Panc1 (cell line): ENCODE results near the gene APLP1. TPM values are rescaled to one million over a fixed set of nuclear protein-coding genes. Genes with fewer than 3 reads are reported as not detected.

Experiments
- ATAC-seq: fragments of 200-7000 bp; cut with Tn5 transposase; 2 replicates; pipeline ENCODE4 v1.9.1; 2020; ENCODE audit warnings: mild to moderate bottlenecking, moderate library complexity
- Bru-seq: library from RNA; stranded (reverse); fragments of 400-500 nt; gene quantifications from one replicate; lab custom pipeline; 2021; lab: Mats Ljungman, UMichigan
- BruChase-seq, 2 experiments: library from RNA; stranded (reverse); fragments of 400-500 nt; gene quantifications; one replicate each; lab custom pipeline; 2021; lab: Mats Ljungman, UMichigan
- BruUV-seq: library from RNA; stranded (reverse); fragments of 400-500 nt; replicated peaks from 2 replicates; lab custom pipeline; 2021; lab: Mats Ljungman, UMichigan
- CTCF ChIA-PET: fragments of 300-600 bp; sonication (Branson Sonifier 250); formaldehyde crosslinking; loops from one replicate; lab custom pipeline; 2022; ENCODE audit warnings: antibody characterized with exemption; lab: Charles Lee
- POLR2A ChIA-PET: fragments of 300-600 bp; sonication (Branson Sonifier 250); formaldehyde crosslinking; loops from one replicate; lab custom pipeline; 2022; ENCODE audit warnings: antibody characterized with exemption; lab: Charles Lee
- DNase-seq: peaks from one replicate; pipeline ENCODE4 v3.0.0-alpha.2; 2010; ENCODE audit warnings: low read depth, low spot score
- H3K27ac ChIP-seq: 2 replicates; pipeline ENCODE4 v1.5.1; 2011; ENCODE audit warnings: mild to moderate bottlenecking, low read length, inconsistent platforms
- H3K27me3 ChIP-seq: fragments of 200-500 bp; sonication (Bioruptor generic); 2 replicates; pipeline ENCODE4 v1.6.0; 2014; ENCODE audit warnings: low read length, inconsistent platforms; ENCODE audit not compliant: control insufficient read depth, insufficient read depth
- H3K36me3 ChIP-seq: fragments of 200-500 bp; sonication (Bioruptor generic); 2 replicates; pipeline ENCODE4 v1.5.1; 2014; ENCODE audit warnings: inconsistent platforms, mild to moderate bottlenecking, low read length, moderate library complexity; ENCODE audit not compliant: control insufficient read depth, insufficient read depth
- H3K4me1 ChIP-seq: 2 replicates; pipeline ENCODE4 v1.5.1; 2011; ENCODE audit warnings: inconsistent platforms, mild to moderate bottlenecking, low read length, moderate library complexity; ENCODE audit not compliant: control insufficient read depth, insufficient read depth
- H3K4me3 ChIP-seq, 2 experiments: 2 replicates each; pipeline ENCODE4 v1.5.1; 2011 to 2012; ENCODE audit warnings: low read depth in 2 of 2, low read length in 2 of 2, mild to moderate bottlenecking in 2 of 2, inconsistent platforms in 1 of 2, moderate library complexity in 1 of 2
- H3K9me3 ChIP-seq: fragments of 200-500 bp; sonication (Bioruptor generic); 2 replicates; pipeline ENCODE4 v1.5.1; 2014; ENCODE audit warnings: low read depth, mild to moderate bottlenecking, inconsistent platforms, low read length, moderate library complexity; ENCODE audit not compliant: control insufficient read depth, insufficient read depth
- CTCF ChIP-seq: fragments of 450-650 bp; IDR thresholded peaks from 2 replicates; pipeline ENCODE4 v1.5.1; 2017; ENCODE audit warnings: mild to moderate bottlenecking
- POLR2AphosphoS5 ChIP-seq: IDR thresholded peaks from 2 replicates; pipeline ENCODE4 v1.6.1; 2012; ENCODE audit warnings: mild to moderate bottlenecking, low read depth, low read length, moderate library complexity
- SIN3A ChIP-seq: IDR thresholded peaks from 2 replicates; pipeline ENCODE4 v1.6.1; 2012; ENCODE audit warnings: low read depth, mild to moderate bottlenecking, low read length, moderate library complexity, borderline replicate concordance; ENCODE audit not compliant: insufficient read depth
- TCF7L2 ChIP-seq: IDR thresholded peaks from 2 replicates; pipeline ENCODE4 v1.6.1; 2011; ENCODE audit warnings: mild to moderate bottlenecking, low read depth, low read length, inconsistent platforms
- in situ Hi-C: cut with HindIII; loops from 2 replicates; pipeline ENCODE4 v1.10.0; 2016; ENCODE audit warnings: low sequenced_read_pairs, low pct_unique_long_range_greater_than_20kb
- intact Hi-C: fragments of 100-400 bp; cut with micrococcal nuclease; formaldehyde crosslinking; loops from one replicate; pipeline ENCODE4 v1.10.0; 2022; ENCODE audit not compliant: unreplicated experiment
- long read RNA-seq: library from polyadenylated mRNA; unstranded; transcript quantifications from one replicate; pipeline ENCODE4 v2.0.0, GENCODE V29; 2021; ENCODE audit not compliant: unreplicated experiment
- polyA plus RNA-seq: library from polyadenylated mRNA; unstranded; fragments of >200 nt; gene quantifications from one replicate; pipeline ENCODE4 v1.2.1, GENCODE V29; 2012; ENCODE audit warnings: missing spikeins; ENCODE audit not compliant: insufficient read length
- total RNA-seq: library from RNA; stranded (reverse); gene quantifications from one replicate; pipeline ENCODE4 v1.2.1, GENCODE V29; 2021; ENCODE audit not compliant: unreplicated experiment
- TF ChIP-seq, protein P1 (sequence below), 2 experiments: IDR thresholded peaks; 2 replicates each; pipeline ENCODE4 v1.6.1; 2011 to 2012; ENCODE audit warnings: low read depth in 2 of 2, control low read depth in 1 of 2, low read length in 1 of 2, mild to moderate bottlenecking in 1 of 2, moderate library complexity in 1 of 2; ENCODE audit not compliant: insufficient read depth in 1 of 2

APLP1 gene
- total RNA-seq (74.6 TPM), Bru-seq, nascent RNA (percentile 47 among the genes with signal in this experiment), BruChase-seq, experiment 1, labeled RNA remaining after a 2-hour chase (percentile 53 among the genes with signal in this experiment), BruChase-seq, experiment 2, labeled RNA remaining after a 6-hour chase (percentile 62 among the genes with signal in this experiment)
- 122 TPM for polyA plus RNA-seq
- long read RNA-seq, transcript APLP1-201 (17 exons, 2,495 nt) = major isoform, 26 of 163 reads
- long read RNA-seq, partial matches to known transcripts = 17 of 163 reads
- long read RNA-seq, other reads (novel, unspliced or antisense) = 120 of 163 reads

DNA sequence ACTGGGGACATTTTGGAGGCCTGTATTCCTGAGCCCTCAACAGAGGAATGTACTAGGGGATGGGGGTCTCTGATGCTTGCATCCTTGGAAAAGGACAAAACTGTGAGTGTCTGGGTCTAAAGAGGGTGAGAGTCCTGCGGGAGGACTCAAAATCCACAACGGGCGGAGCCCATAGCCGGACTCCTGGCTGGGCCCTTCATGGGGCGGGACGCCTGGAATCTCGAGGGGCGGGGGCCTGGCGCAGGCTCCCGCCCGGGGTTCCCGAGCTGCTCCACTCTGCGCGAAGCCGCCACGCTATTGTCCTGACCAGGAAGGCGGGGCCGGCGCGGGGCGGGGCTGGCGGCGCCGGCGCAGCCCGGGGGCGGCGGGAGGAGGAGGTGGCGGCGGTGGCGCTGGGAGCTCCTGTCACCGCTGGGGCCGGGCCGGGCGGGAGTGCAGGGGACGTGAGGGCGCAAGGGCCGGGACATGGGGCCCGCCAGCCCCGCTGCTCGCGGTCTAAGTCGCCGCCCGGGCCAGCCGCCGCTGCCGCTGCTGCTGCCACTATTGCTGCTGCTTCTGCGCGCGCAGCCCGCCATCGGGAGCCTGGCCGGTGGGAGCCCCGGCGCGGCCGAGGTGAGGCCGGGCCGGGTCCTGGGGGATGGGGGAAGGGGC lies at the start of gene APLP1:
TSS of gene APLP1 (plus strand) at position 403 of the 651 bp plus-strand sequence. CDS start at position 466, 63 bp downstream.
- intact Hi-C loops (no loop called here), in situ Hi-C loops (no loop called here)
- TF ChIP-seq, protein P1, sequence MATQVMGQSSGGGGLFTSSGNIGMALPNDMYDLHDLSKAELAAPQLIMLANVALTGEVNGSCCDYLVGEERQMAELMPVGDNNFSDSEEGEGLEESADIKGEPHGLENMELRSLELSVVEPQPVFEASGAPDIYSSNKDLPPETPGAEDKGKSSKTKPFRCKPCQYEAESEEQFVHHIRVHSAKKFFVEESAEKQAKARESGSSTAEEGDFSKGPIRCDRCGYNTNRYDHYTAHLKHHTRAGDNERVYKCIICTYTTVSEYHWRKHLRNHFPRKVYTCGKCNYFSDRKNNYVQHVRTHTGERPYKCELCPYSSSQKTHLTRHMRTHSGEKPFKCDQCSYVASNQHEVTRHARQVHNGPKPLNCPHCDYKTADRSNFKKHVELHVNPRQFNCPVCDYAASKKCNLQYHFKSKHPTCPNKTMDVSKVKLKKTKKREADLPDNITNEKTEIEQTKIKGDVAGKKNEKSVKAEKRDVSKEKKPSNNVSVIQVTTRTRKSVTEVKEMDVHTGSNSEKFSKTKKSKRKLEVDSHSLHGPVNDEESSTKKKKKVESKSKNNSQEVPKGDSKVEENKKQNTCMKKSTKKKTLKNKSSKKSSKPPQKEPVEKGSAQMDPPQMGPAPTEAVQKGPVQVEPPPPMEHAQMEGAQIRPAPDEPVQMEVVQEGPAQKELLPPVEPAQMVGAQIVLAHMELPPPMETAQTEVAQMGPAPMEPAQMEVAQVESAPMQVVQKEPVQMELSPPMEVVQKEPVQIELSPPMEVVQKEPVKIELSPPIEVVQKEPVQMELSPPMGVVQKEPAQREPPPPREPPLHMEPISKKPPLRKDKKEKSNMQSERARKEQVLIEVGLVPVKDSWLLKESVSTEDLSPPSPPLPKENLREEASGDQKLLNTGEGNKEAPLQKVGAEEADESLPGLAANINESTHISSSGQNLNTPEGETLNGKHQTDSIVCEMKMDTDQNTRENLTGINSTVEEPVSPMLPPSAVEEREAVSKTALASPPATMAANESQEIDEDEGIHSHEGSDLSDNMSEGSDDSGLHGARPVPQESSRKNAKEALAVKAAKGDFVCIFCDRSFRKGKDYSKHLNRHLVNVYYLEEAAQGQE (IDR thresholded peaks at IDR 0.05; ENCODE audit: insufficient read depth in 1 of 2, low read depth in 2 of 2, low read length in 1 of 2) = no peak
- no peak for TF ChIP-seq POLR2AphosphoS5
- no peak for TF ChIP-seq CTCF
- no peak for TF ChIP-seq TCF7L2
- TF ChIP-seq SIN3A = peak; percentile 57; the same call in 1 of the 2 replicates
- H3K9me3 ChIP-seq = no peaks in the 10 kb centered on the region
- H3K4me1 ChIP-seq = peaks cover 9% of the 10 kb centered on the region
- no TSS peak for BruUV-seq
- peak; percentile 80 for ATAC-seq
- CTCF ChIA-PET = interaction anchor here (0.6 kb wide), 1 partner anchor 49 kb away, joined by 4 read pairs; no protein-coding TSS in a partner anchor
- H3K36me3 ChIP-seq = no peaks in the 10 kb centered on the region
- peak within 1 kb of the TSS; percentile 53 to 89 for H3K4me3 ChIP-seq
- no peaks in the 10 kb centered on the region for H3K27me3 ChIP-seq
- POLR2A ChIA-PET = interaction anchor here (0.6 to 0.7 kb wide), 2 partner anchors 12 to 207 kb away, joined by 3 to 9 read pairs; partner anchors contain the start of gene KIRREL2
- no peak for DNase-seq
- peak within 1 kb of the TSS; percentile 68 for H3K27ac ChIP-seq

GRCh38 chr19:35822579-35822978 lies 45.8 kb upstream of the APLP1 start:
- ChIA-PET POLR2A (interaction anchor here (0.7 kb wide), 1 partner anchor 77 kb away, joined by 3 read pairs; the partner anchor contains the start of genes PSENEN and U2AF1L4), CTCF (interaction anchor here (0.6 kb wide), 1 partner anchor 14 kb away, joined by 8 read pairs; no protein-coding TSS in a partner anchor)
- no peak overlapping the region for H3K27ac ChIP-seq
- DNase-seq = no peak
- in situ Hi-C loops (no loop called here), intact Hi-C loops (no loop called here)
- no peaks in the 10 kb centered on the region for H3K9me3 ChIP-seq
- no TSS peak for BruUV-seq
- peak; percentile 46; the same call in 1 of the 2 replicates for ATAC-seq
- TF ChIP-seq, protein P1 (IDR thresholded peaks at IDR 0.05; ENCODE audit: insufficient read depth in 1 of 2, low read depth in 2 of 2, low read length in 1 of 2) = no peak
- TF ChIP-seq SIN3A (no peak), POLR2AphosphoS5 (no peak), CTCF (no peak), TCF7L2 (no peak)
- no peaks in the 10 kb centered on the region for H3K4me1 ChIP-seq
- H3K36me3 ChIP-seq = no peaks in the 10 kb centered on the region
- no peaks in the 10 kb centered on the region for H3K27me3 ChIP-seq
- H3K4me3 ChIP-seq = no peak overlapping the region
